ENCODE data around the gene SSTR3. TPM values are rescaled to one million over a fixed set of nuclear protein-coding genes. Genes with fewer than 3 reads are reported as not detected.

Gene SSTR3
- total RNA-seq, 2 donors from 2014 or later = 0.11 to 0.20 TPM

DNA sequence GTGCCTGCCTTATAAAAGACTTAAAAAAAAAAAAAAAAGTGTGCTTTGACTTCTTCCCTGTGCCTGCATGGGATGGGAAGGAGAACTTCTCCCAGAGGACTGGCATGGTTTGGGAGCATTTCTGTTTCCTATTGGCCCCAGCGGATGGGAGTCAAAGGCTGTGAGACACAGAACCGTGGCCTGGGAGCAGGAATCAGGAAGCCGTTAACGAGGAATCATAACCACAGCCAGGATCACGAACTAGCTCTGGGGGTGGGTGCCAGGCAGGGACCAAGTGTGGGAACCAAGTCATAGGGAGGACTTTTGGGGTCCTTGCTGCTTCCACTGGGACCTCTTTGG is 24.8 kb downstream of the SSTR3 start:
- Mint-ChIP-seq H3K9me3 (peaks cover 15% of the 10 kb centered on the region), H3K4me3 (peak overlapping the region; percentile 65), H3K27ac (peak overlapping the region; percentile 88), H3K4me1 (peaks cover 36% of the 10 kb centered on the region), H3K36me3 (ENCODE audit: low read depth) (peaks cover 11% of the 10 kb centered on the region), H3K27me3 (ENCODE audit: insufficient read depth) (no peaks in the 10 kb centered on the region)
- Histone ChIP-seq H3K27ac (ENCODE audit: low read depth, low read length) (peak overlapping the region; percentile 85), H3K9me3 (ENCODE audit: control insufficient read depth, low read length) (peaks cover 16% of the 10 kb centered on the region), H3K36me3 (ENCODE audit: control insufficient read depth, insufficient read depth, low read length) (no peaks in the 10 kb centered on the region), H3K4me3 (ENCODE audit: low read length) (peak overlapping the region; percentile 82), H3K4me1 (ENCODE audit: control insufficient read depth, insufficient read depth, low read length) (peaks cover 23% of the 10 kb centered on the region), H3K27me3 (ENCODE audit: control insufficient read depth, insufficient read depth, low read length, poor library complexity, severe bottlenecking) (no peaks in the 10 kb centered on the region), H3K9ac (ENCODE audit: extremely low read depth, low read length, poor library complexity, severe bottlenecking) (peak overlapping the region; percentile 50)
- TF ChIP-seq, protein P1, sequence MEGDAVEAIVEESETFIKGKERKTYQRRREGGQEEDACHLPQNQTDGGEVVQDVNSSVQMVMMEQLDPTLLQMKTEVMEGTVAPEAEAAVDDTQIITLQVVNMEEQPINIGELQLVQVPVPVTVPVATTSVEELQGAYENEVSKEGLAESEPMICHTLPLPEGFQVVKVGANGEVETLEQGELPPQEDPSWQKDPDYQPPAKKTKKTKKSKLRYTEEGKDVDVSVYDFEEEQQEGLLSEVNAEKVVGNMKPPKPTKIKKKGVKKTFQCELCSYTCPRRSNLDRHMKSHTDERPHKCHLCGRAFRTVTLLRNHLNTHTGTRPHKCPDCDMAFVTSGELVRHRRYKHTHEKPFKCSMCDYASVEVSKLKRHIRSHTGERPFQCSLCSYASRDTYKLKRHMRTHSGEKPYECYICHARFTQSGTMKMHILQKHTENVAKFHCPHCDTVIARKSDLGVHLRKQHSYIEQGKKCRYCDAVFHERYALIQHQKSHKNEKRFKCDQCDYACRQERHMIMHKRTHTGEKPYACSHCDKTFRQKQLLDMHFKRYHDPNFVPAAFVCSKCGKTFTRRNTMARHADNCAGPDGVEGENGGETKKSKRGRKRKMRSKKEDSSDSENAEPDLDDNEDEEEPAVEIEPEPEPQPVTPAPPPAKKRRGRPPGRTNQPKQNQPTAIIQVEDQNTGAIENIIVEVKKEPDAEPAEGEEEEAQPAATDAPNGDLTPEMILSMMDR (conservative IDR thresholded peaks at IDR 0.05) = no peak
- DNase-seq = peak; percentile 65
- 28 to 50% methylated on average over 3 to 5 of the region's 5 CpGs for WGBS, 2 experiments (ENCODE audit: insufficient coverage in 1 of 2, insufficient read length in 1 of 2)

DNA sequence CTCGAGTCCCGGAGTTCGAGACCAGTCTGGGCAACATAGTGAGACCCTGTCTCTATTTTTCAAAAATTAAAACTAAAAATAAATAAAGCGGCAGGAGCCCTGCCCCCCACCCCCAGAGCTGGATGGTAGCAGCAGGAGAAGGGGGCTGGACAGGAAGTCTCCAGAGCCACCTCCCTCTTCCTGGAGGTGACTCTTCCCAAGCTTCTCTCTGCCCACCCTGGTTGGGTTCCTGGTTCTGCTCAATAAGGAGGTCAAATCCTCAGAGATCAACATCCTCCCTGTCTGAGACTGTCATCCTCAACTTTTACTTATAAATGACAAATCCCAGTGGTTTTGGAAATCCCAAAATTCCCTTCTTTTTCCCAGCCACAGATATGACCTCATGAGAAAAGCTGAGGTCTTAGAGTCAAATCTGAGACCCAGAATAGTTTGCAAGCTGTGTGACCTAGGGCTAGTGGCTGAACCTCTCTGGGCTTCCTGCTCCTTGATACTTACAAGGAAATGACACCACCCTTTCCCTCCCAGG is 25.2 kb downstream of the SSTR3 start:
- peaks cover 10% of the 10 kb centered on the region for H3K36me3 Mint-ChIP-seq (ENCODE audit: low read depth)
- Histone ChIP-seq H3K4me3 (ENCODE audit: low read length) (peak overlapping the region; percentile 82), H3K36me3 (ENCODE audit: control insufficient read depth, insufficient read depth, low read length) (no peaks in the 10 kb centered on the region), H3K27me3 (ENCODE audit: control insufficient read depth, insufficient read depth, low read length, poor library complexity, severe bottlenecking) (no peaks in the 10 kb centered on the region), H3K4me1 (ENCODE audit: control insufficient read depth, insufficient read depth, low read length) (peaks cover 23% of the 10 kb centered on the region), H3K27ac (ENCODE audit: low read depth, low read length) (no peak overlapping the region), H3K9me3 (ENCODE audit: control insufficient read depth, low read length) (peaks cover 14% of the 10 kb centered on the region), H3K9ac (ENCODE audit: extremely low read depth, low read length, poor library complexity, severe bottlenecking) (peak overlapping the region; percentile 50)
- TF ChIP-seq, protein P1 (conservative IDR thresholded peaks at IDR 0.05) = no peak
- 100% methylated on average over 1 to 4 of the region's 4 CpGs for WGBS, 2 experiments (ENCODE audit: insufficient coverage in 1 of 2, insufficient read length in 1 of 2)
- H3K9me3 Mint-ChIP-seq = peaks cover 10% of the 10 kb centered on the region
- no peak for DNase-seq
- H3K27ac Mint-ChIP-seq = peak overlapping the region; percentile 88
- peak overlapping the region; percentile 65 for H3K4me3 Mint-ChIP-seq
- H3K27me3 Mint-ChIP-seq (ENCODE audit: insufficient read depth) = no peaks in the 10 kb centered on the region
- H3K4me1 Mint-ChIP-seq = peaks cover 36% of the 10 kb centered on the region

DNA sequence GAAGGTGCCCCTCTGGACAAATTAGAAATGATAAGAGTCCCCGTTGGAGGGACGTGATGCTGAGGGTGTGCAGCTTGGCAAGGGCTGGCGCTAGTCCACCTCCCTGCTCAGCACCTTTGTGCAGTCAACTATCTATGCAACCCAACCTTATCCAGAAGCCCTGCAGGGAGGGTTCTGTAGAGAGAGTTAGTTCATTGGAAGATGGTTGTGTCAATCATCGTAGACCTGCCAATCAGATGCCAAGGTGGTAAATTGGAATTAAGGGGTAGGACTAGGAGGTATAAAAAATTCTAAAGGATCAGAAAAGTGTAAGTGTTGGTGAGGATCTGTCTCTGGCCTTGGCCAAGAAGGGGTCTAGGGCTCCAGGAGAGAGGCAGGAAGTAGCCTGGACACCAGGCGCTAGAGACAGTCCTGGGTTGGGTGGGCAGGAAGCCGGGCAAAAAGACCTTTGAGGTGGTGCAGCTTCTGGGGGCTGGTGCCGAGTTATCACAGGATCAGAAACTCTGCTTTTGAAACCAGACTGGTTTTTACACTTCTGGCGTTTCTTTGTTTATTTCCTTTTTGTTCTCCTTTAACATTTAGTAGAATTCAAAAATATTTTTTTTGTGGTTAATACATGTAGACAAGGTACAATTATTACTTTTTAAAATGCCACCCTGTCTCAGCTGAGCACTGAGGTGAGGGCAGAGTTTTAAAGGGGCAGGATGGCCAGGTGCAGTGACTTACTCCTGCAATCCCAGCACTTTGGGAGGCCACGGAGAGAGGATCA is 25.9 kb downstream of the SSTR3 start:
- Mint-ChIP-seq H3K27ac (peak overlapping the region; percentile 73), H3K4me1 (peaks cover 36% of the 10 kb centered on the region), H3K4me3 (peak overlapping the region; percentile 33), H3K9me3 (peaks cover 8% of the 10 kb centered on the region), H3K36me3 (ENCODE audit: low read depth) (peaks cover 11% of the 10 kb centered on the region), H3K27me3 (ENCODE audit: insufficient read depth) (no peaks in the 10 kb centered on the region)
- Histone ChIP-seq H3K9ac (ENCODE audit: extremely low read depth, low read length, poor library complexity, severe bottlenecking) (no peak overlapping the region), H3K4me3 (ENCODE audit: low read length) (no peak overlapping the region), H3K4me1 (ENCODE audit: control insufficient read depth, insufficient read depth, low read length) (peaks cover 23% of the 10 kb centered on the region), H3K9me3 (ENCODE audit: control insufficient read depth, low read length) (peaks cover 12% of the 10 kb centered on the region), H3K27ac (ENCODE audit: low read depth, low read length) (no peak overlapping the region), H3K36me3 (ENCODE audit: control insufficient read depth, insufficient read depth, low read length) (no peaks in the 10 kb centered on the region), H3K27me3 (ENCODE audit: control insufficient read depth, insufficient read depth, low read length, poor library complexity, severe bottlenecking) (no peaks in the 10 kb centered on the region)
- WGBS, 2 experiments (ENCODE audit: insufficient coverage in 1 of 2, insufficient read length in 1 of 2) = 88 to 92% methylated on average over 5 to 8 of the region's 9 CpGs
- peak; percentile 75 for DNase-seq
- TF ChIP-seq, protein P1 (conservative IDR thresholded peaks at IDR 0.05) = no peak

Measured in endodermal cell (in vitro differentiated cells).